T-helper 22 cell (primary cell): ENCODE measurements around the gene TASP1.
"Not testable (repeated sequence)": the region's sequence is repeated elsewhere in the genome, so short reads cannot be mapped to it uniquely, and the experiment has no call there.

ENCODE experiments used
- DNase-seq: peaks from one replicate; pipeline ENCODE4 v3.0.0-alpha.2; 2020; ENCODE audit warnings: low read depth

TASP1 gene

GRCh38 chr20:13493143-13493542 is 145.6 kb downstream of the TASP1 start:
- no peak for DNase-seq

- DNase-seq = no peak
Measured at GRCh38 chr20:13492001-13492481, 146.7 kb downstream of the TASP1 start.

- DNase-seq = no peak
Measured at GRCh38 chr20:13487202-13487601, 151.5 kb downstream of the TASP1 start.

GRCh38 chr20:13486694-13487093 is 152.0 kb downstream of the TASP1 start:
- no peak for DNase-seq

- no peak for DNase-seq
Measured at GRCh38 chr20:13485576-13485975, 153.2 kb downstream of the TASP1 start.

GRCh38 chr20:13485019-13485418 is 153.7 kb downstream of the TASP1 start:
- DNase-seq = not testable (repeated sequence)

- DNase-seq = not testable (repeated sequence)
Measured at GRCh38 chr20:13483472-13483871, 155.3 kb downstream of the TASP1 start.

GRCh38 chr20:13478366-13478765 is 160.4 kb downstream of the TASP1 start:
- DNase-seq = no peak

GRCh38 chr20:13474467-13474866 is 164.3 kb downstream of the TASP1 start:
- DNase-seq = no peak

- DNase-seq = no peak
Measured at GRCh38 chr20:13469262-13469661, 169.5 kb downstream of the TASP1 start.

- DNase-seq = no peak
Measured at GRCh38 chr20:13468166-13468565, 170.6 kb downstream of the TASP1 start.

GRCh38 chr20:13464702-13465101 is 174.0 kb downstream of the TASP1 start:
- no peak for DNase-seq

- no peak for DNase-seq
Measured at GRCh38 chr20:13461849-13462458, 176.8 kb downstream of the TASP1 start.

GRCh38 chr20:13458860-13459451 is 179.8 kb downstream of the TASP1 start:
- no peak for DNase-seq

GRCh38 chr20:13457487-13457886 is 181.2 kb downstream of the TASP1 start:
- DNase-seq = no peak

GRCh38 chr20:13455713-13456112 is 183.0 kb downstream of the TASP1 start:
- DNase-seq = no peak

GRCh38 chr20:13453367-13453766 is 185.4 kb downstream of the TASP1 start:
- no peak for DNase-seq

- DNase-seq = no peak
Measured at GRCh38 chr20:13452470-13453124, 186.1 kb downstream of the TASP1 start.

GRCh38 chr20:13449868-13450434 is 188.8 kb downstream of the TASP1 start:
- no peak for DNase-seq

- DNase-seq = no peak
Measured at GRCh38 chr20:13447385-13448180, 191.1 kb downstream of the TASP1 start.

GRCh38 chr20:13443690-13444089 is 195.0 kb downstream of the TASP1 start:
- DNase-seq = no peak

GRCh38 chr20:13442986-13443385 is 195.7 kb downstream of the TASP1 start:
- DNase-seq = no peak
